Thymus (tissue), 11 donors: ENCODE measurements around the gene DHX58. TPM values are rescaled to one million over a fixed set of nuclear protein-coding genes. Genes with fewer than 3 reads are reported as not detected.
A peak's percentile ranks its signal among the peaks of the same experiment; 100 is the strongest.

Experiments
- DNase-seq, 9 donors: peaks; one replicate each; pipeline ENCODE4 v3.0.0-alpha.2; 2013; ENCODE audit warnings: low spot score in 9 of 9, low read depth in 6 of 9, missing footprints in 1 of 9
- H3K27ac ChIP-seq, 2 donors: one replicate each; pipeline ENCODE4 v1.5.1; 2013; ENCODE audit warnings: control low read depth in 1 of 2, low read depth in 1 of 2, low read length in 1 of 2, mild to moderate bottlenecking in 1 of 2, moderate library complexity in 1 of 2
- H3K27me3 ChIP-seq, 2 donors: one replicate each; pipeline ENCODE4 v1.5.1; 2013; ENCODE audit warnings: low read length in 1 of 2; ENCODE audit not compliant: control insufficient read depth in 2 of 2, insufficient read depth in 1 of 2
- H3K36me3 ChIP-seq, 2 donors: one replicate each; pipeline ENCODE4 v1.5.1; 2013; ENCODE audit warnings: low read length in 1 of 2, mild to moderate bottlenecking in 1 of 2, moderate library complexity in 1 of 2; ENCODE audit not compliant: control insufficient read depth in 2 of 2, insufficient read depth in 2 of 2
- H3K4me1 ChIP-seq, 2 donors: one replicate each; pipeline ENCODE4 v1.5.1; 2013; ENCODE audit warnings: low read length in 2 of 2; ENCODE audit not compliant: control insufficient read depth in 2 of 2, insufficient read depth in 2 of 2
- H3K4me3 ChIP-seq, 2 donors: one replicate each; pipeline ENCODE4 v1.5.1; 2013; ENCODE audit warnings: low read length in 2 of 2, control low read depth in 1 of 2, mild to moderate bottlenecking in 1 of 2
- H3K9me3 ChIP-seq, 2 donors: one replicate each; pipeline ENCODE4 v1.5.1; 2013; ENCODE audit warnings: low read length in 1 of 2, mild to moderate bottlenecking in 1 of 2; ENCODE audit not compliant: control insufficient read depth in 2 of 2, insufficient read depth in 1 of 2
- WGBS: extraction: QIAGEN DNeasy Blood & Tissue Kit; methylation state at CpG from one replicate; pipeline ENCODE4 v1.1.7; 2013; 5-methylcytosine and 5-hydroxymethylcytosine counted together
- polyA plus RNA-seq: library from polyadenylated mRNA; stranded (reverse); fragments of 200-250 nt; gene quantifications from one replicate; pipeline ENCODE4 v1.2.3, GENCODE V29; 2013
- total RNA-seq: library from RNA; stranded (reverse); fragments of 120-200 nt; gene quantifications from one replicate; pipeline ENCODE4 v1.2.4, GENCODE V29; 2013
- donor health status: healthy.

The DHX58 gene
- total and polyA plus RNA-seq, 2 donors, result 23.8 to 42.1 TPM

GRCh38 chr17:42122371-42123303, 10.1 kb upstream of the DHX58 start, which contains the start of gene HSPB9:
Gene HSPB9 (plus strand): TSS chr17:42122804. CDS start chr17:42122851, 47 bp downstream.
- peaks cover 6 to 23% of the 10 kb centered on the region in 2 donors for H3K4me1 ChIP-seq
- H3K36me3 ChIP-seq, result peaks cover 26 to 36% of the 10 kb centered on the region in 2 donors
- no peaks in the 10 kb centered on the region for H3K9me3 ChIP-seq
- peak within 1 kb of the TSS in 1 of 2 donors; percentile 44 for H3K27ac ChIP-seq
- DNase-seq, result no peak
- 97% methylated on average over 61 of the region's 61 CpGs for WGBS
- H3K27me3 ChIP-seq, result no peaks in the 10 kb centered on the region
- no peak within 1 kb of the TSS for H3K4me3 ChIP-seq

- Histone ChIP-seq H3K27ac (peak within 1 kb of the TSS in 1 of 2 donors; percentile 44), H3K36me3 (peaks cover 21 to 26% of the 10 kb centered on the region in 2 donors), H3K4me3 (peak within 1 kb of the TSS; percentile 52 to 81), H3K4me1 (peaks cover 6 to 27% of the 10 kb centered on the region in 2 donors), H3K9me3 (no peaks in the 10 kb centered on the region), H3K27me3 (no peaks in the 10 kb centered on the region)
- WGBS, result 9% methylated on average over 57 of the region's 57 CpGs
- peak in 7 of 9 donors; percentile 65 to 86 (median 79) for DNase-seq
Measured at GRCh38 chr17:42120770-42121769, 8.6 kb upstream of the DHX58 start, which contains the start of gene KAT2A. Gene KAT2A (minus strand): TSS chr17:42121367. CDS start chr17:42121304, 63 bp downstream.

- Histone ChIP-seq H3K4me1 (peaks cover 6 to 27% of the 10 kb centered on the region in 2 donors), H3K27me3 (no peaks in the 10 kb centered on the region), H3K27ac (no peak overlapping the region), H3K9me3 (no peaks in the 10 kb centered on the region), H3K4me3 (peak overlapping the region; percentile 52 to 81), H3K36me3 (peaks cover 13 to 18% of the 10 kb centered on the region in 2 donors)
- no peak for DNase-seq
- 80% methylated on average over 7 of the region's 7 CpGs for WGBS
Measured at GRCh38 chr17:42120161-42120769, 7.8 kb upstream of the DHX58 start.

GRCh38 chr17:42119301-42119700, 6.8 kb upstream of the DHX58 start:
- no peaks in the 10 kb centered on the region for H3K9me3 ChIP-seq
- H3K4me3 ChIP-seq, result no peak overlapping the region
- DNase-seq, result no peak
- no peaks in the 10 kb centered on the region for H3K27me3 ChIP-seq
- 96% methylated on average over 18 of the region's 18 CpGs for WGBS
- peaks cover 10% of the 10 kb centered on the region in 2 donors for H3K36me3 ChIP-seq
- H3K4me1 ChIP-seq, result peaks cover 6 to 27% of the 10 kb centered on the region in 2 donors
- H3K27ac ChIP-seq, result no peak overlapping the region

GRCh38 chr17:42118545-42118944, 6.0 kb upstream of the DHX58 start:
- H3K4me1 ChIP-seq, result peaks cover 6 to 27% of the 10 kb centered on the region in 2 donors

GRCh38 chr17:42118126-42118510, 5.6 kb upstream of the DHX58 start:
- no peak for DNase-seq
- Histone ChIP-seq H3K36me3 (peaks cover 10% of the 10 kb centered on the region in 2 donors), H3K27ac (no peak overlapping the region), H3K27me3 (no peaks in the 10 kb centered on the region), H3K9me3 (no peaks in the 10 kb centered on the region), H3K4me1 (peaks cover 9 to 32% of the 10 kb centered on the region in 2 donors), H3K4me3 (no peak overlapping the region)
- WGBS, result 99% methylated on average over 4 of the region's 4 CpGs

More at GRCh38 chr17:42118545-42118944, 6.0 kb upstream of the DHX58 start:
- Histone ChIP-seq H3K9me3 (no peaks in the 10 kb centered on the region), H3K4me3 (no peak overlapping the region), H3K27ac (no peak overlapping the region), H3K27me3 (no peaks in the 10 kb centered on the region), H3K36me3 (peaks cover 10% of the 10 kb centered on the region in 2 donors)
- WGBS, result 91% methylated on average over 2 of the region's 2 CpGs
- peak in 2 of 9 donors; percentile 59 to 72 for DNase-seq

- H3K4me1 ChIP-seq, result peaks cover 13 to 37% of the 10 kb centered on the region in 2 donors
- H3K27ac ChIP-seq, result no peak overlapping the region
- H3K36me3 ChIP-seq, result peaks cover 6 to 10% of the 10 kb centered on the region in 2 donors
- no peak for DNase-seq
- WGBS, result 97% methylated on average over 30 of the region's 30 CpGs
- H3K27me3 ChIP-seq, result no peaks in the 10 kb centered on the region
- no peak overlapping the region for H3K4me3 ChIP-seq
- H3K9me3 ChIP-seq, result no peaks in the 10 kb centered on the region
Measured at GRCh38 chr17:42117397-42118125, 5.0 kb upstream of the DHX58 start.
